Tibial artery (tissue), 4 donors: ENCODE results near the gene PSMB8.
A peak's percentile ranks its signal among the peaks of the same experiment; 100 is the strongest.
"Not testable (repeated sequence)": the region's sequence is repeated elsewhere in the genome, so short reads cannot be mapped to it uniquely, and the experiment has no call there.

Experiments
- DNase-seq, 2 donors: peaks; one replicate each; pipeline ENCODE4 v3.0.0-alpha.2; 2019
- H3K27ac ChIP-seq, 2 donors: fragments of 200-600 bp; sonication (generic) in 1 of 2; 1 replicate in 1 of 2; 2 replicates in 1 of 2; pipeline ENCODE4 v1.5.1; 2018 to 2019; ENCODE audit warnings: mild to moderate bottlenecking in 1 of 2
- H3K27me3 ChIP-seq, 2 donors: fragments of 200-600 bp; sonication (generic) in 1 of 2; one replicate each; pipeline versions ENCODE4 v1.5.1 to v1.6.0; 2016 to 2019
- H3K36me3 ChIP-seq, 3 donors: fragments of 200-600 bp; sonication (generic) in 2 of 3; one replicate each; pipeline ENCODE4 v1.5.1; 2016 to 2019; ENCODE audit warnings: mild to moderate bottlenecking in 2 of 3
- H3K4me1 ChIP-seq, 4 donors: fragments of 200-600 bp; sonication (generic) in 2 of 4; 1 replicate in 3 of 4; 2 replicates in 1 of 4; pipeline ENCODE4 v1.5.1; 2016 to 2019
- H3K4me3 ChIP-seq, 2 donors: fragments of 200-600 bp; sonication (generic) in 1 of 2; 1 replicate in 1 of 2; 2 replicates in 1 of 2; pipeline ENCODE4 v1.5.1; 2018 to 2019; ENCODE audit warnings: mild to moderate bottlenecking in 2 of 2
- H3K9me3 ChIP-seq, 3 donors: fragments of 200-600 bp; sonication (generic) in 1 of 3; one replicate each; pipeline ENCODE4 v1.5.1; 2016 to 2019
- intact Hi-C: fragments of 100-400 bp; cut with DNase I; formaldehyde crosslinking; loops from one replicate; pipeline ENCODE4 v1.15.0; 2023; ENCODE audit warnings: low total_unique reads
- TF ChIP-seq, protein P1 (sequence below), 2 experiments: fragments of 200-600 bp in 1 of 2; fragments of 450-650 bp in 1 of 2; IDR thresholded peaks; one replicate each; pipeline ENCODE4 v1.5.1; 2017 to 2019; ENCODE audit warnings: antibody characterized with exemption in 2 of 2, mild to moderate bottlenecking in 1 of 2, moderate library complexity in 1 of 2

PSMB8 gene

DNA sequence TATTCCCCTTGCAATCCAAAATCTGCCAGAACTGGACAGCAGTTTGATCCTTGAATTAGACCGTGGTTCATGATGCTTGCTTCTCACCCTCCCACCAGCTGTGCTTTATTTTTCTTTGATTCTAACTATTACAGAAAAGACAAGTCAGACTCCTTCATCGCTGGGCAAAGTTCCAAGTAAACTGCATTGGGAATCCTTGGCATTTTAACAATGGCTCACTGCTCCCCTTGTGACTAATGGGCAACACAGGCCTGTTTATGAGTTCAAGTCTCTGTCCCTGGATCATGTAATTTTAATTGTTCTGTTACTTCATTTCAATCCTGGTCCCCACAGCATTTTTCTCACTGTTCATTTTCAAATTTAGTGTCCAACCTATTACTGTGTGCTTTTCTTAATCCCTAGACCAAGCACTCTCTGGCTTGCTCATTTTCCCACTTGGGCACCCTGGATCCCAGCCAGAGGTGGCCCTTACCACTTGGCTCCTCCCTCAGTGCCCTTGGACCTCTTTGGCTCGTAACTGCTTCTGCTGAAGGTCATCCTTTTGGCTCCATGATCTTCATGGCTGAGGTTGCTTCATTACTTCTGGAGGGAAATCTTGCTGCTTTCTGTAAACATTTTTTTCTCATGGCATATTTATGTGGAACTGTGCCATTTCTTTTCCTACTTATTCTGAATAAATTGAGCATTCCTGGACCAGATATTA, 43.0 kb upstream of the PSMB8 start:
- Histone ChIP-seq H3K27me3 (no peaks in the 10 kb centered on the region), H3K9me3 (no peaks in the 10 kb centered on the region), H3K4me3 (no peak overlapping the region), H3K4me1 (peaks cover 0 to 11% (median 0%) of the 10 kb centered on the region in 4 donors), H3K36me3 (no peaks in the 10 kb centered on the region), H3K27ac (no peak overlapping the region)
- DNase-seq, result peak in 1 of 2 donors; percentile 24
- TF ChIP-seq, protein P1, sequence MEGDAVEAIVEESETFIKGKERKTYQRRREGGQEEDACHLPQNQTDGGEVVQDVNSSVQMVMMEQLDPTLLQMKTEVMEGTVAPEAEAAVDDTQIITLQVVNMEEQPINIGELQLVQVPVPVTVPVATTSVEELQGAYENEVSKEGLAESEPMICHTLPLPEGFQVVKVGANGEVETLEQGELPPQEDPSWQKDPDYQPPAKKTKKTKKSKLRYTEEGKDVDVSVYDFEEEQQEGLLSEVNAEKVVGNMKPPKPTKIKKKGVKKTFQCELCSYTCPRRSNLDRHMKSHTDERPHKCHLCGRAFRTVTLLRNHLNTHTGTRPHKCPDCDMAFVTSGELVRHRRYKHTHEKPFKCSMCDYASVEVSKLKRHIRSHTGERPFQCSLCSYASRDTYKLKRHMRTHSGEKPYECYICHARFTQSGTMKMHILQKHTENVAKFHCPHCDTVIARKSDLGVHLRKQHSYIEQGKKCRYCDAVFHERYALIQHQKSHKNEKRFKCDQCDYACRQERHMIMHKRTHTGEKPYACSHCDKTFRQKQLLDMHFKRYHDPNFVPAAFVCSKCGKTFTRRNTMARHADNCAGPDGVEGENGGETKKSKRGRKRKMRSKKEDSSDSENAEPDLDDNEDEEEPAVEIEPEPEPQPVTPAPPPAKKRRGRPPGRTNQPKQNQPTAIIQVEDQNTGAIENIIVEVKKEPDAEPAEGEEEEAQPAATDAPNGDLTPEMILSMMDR (IDR thresholded peaks at IDR 0.05), result no peak
- intact Hi-C loops, result loop anchor here (10.0 kb wide), 1 partner anchor 68 kb away; the partner anchor contains the start of gene HLA-DMA

DNA sequence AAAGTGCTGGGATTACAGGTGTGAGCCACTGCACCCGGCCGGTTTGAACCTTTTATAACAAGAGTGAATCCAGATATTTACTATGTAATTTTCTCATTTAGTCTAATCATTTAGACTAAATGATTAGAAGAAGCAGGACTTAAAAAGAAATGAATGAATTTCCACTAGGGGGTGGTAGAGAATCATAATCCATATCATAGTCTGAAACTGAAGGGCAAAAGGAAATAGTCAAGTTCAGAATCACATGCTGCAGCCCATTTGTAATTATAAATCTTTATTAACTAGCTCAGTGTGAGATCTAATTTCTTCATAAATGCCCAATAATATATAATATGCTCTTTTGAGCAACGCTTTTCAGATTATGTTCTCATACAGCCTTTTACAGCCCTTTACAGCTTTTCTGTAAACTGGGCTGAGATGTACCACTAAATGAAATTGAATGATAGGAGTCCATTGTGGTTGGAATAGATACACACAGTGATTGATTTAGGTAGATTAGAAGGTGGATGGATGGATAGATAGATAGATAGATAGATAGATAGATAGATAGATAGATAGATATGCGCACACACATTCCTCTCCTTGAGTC, 41.9 kb upstream of the PSMB8 start:
- Histone ChIP-seq H3K36me3 (no peaks in the 10 kb centered on the region), H3K9me3 (no peaks in the 10 kb centered on the region), H3K27me3 (no peaks in the 10 kb centered on the region), H3K4me1 (peaks cover 0 to 11% (median 0%) of the 10 kb centered on the region in 4 donors), H3K27ac (no peak overlapping the region), H3K4me3 (no peak overlapping the region)
- intact Hi-C loops, result loop anchor here (2.0 to 10.0 kb wide), 2 partner anchors 69 to 97 kb away; partner anchors contain the start of gene HLA-DMA
- TF ChIP-seq, protein P1 (IDR thresholded peaks at IDR 0.05), result peak; percentile 60 to 70
- no peak for DNase-seq

DNA sequence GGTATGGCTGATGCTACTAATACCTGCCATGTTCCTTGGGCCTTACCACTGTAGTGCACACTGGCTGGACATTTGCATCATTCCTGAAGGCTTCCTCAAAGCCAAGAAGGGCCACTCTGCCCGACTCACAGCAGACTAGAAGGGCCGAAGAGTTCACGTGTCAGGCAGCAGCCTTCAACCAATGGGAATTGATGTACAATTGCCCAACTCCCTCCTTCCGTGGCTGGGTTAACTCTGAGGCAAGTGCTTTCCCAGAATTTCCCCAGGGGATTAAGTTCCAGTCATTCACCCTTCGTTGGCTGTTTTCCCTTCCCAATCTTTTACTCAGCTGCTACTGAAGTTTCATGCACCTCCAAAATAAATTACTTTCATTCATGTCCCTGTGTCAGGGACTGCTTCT, 39.9 kb upstream of the PSMB8 start:
- peak overlapping the region in 1 of 2 donors; percentile 34 for H3K27ac ChIP-seq

DNA sequence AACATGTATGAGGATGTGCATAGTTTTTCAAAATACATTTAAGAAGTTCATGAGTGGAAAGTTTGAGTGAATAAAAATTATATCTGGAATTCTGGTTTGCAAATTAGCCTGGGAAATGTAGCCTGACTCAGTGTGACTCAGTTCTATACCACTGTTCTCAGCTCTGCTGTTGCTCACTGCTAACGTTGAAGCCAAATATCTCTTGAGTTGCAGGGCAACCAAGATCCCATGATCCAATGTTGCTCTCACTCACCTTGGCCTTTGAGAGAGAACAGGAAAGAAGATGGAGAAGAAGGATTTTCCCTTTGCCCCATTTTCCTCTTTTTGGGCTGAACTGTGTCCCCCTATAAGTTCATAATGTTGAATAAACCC, 39.0 kb upstream of the PSMB8 start:
- H3K27me3 ChIP-seq, result peaks cover 0 to 11% of the 10 kb centered on the region in 2 donors
- TF ChIP-seq, protein P1 (IDR thresholded peaks at IDR 0.05), result no peak
- intact Hi-C loops, result loop anchor here (10.0 kb wide), 1 partner anchor 72 kb away; the partner anchor contains the start of gene HLA-DMA
- no peaks in the 10 kb centered on the region for H3K9me3 ChIP-seq
- peaks cover 0 to 14% (median 0%) of the 10 kb centered on the region in 4 donors for H3K4me1 ChIP-seq
- H3K27ac ChIP-seq, result no peak overlapping the region
- no peak for DNase-seq
- H3K4me3 ChIP-seq, result no peak overlapping the region
- H3K36me3 ChIP-seq, result no peaks in the 10 kb centered on the region

More for the DNA sequence above, 39.9 kb upstream of the PSMB8 start:
- H3K4me3 ChIP-seq, result no peak overlapping the region
- peaks cover 0 to 8% of the 10 kb centered on the region in 2 donors for H3K27me3 ChIP-seq
- peaks cover 0 to 14% (median 0%) of the 10 kb centered on the region in 4 donors for H3K4me1 ChIP-seq
- DNase-seq, result peak; percentile 58 to 84
- TF ChIP-seq, protein P1 (IDR thresholded peaks at IDR 0.05), result no peak
- intact Hi-C loops, result loop anchor here (2.0 to 10.0 kb wide), 2 partner anchors 71 to 99 kb away; partner anchors contain the start of gene HLA-DMA
- H3K9me3 ChIP-seq, result no peaks in the 10 kb centered on the region
- no peaks in the 10 kb centered on the region for H3K36me3 ChIP-seq

DNA sequence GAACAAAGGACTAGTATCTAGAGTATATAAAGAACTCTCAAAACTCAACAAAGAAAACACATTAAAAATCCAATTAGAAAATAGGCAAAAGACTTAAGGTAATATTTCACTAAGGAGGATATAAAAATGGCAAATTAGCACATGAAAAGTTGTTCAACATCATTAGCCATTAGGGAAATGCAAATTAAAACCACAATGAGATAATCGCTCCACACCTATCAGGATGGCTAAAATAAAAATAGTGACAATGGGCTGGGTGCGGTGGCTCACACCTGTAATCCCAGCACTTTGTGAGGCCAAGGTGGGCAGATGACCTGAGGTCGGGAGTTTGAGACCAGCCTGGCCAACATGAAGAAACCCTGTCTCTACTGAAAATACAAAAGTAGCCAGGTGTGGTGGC, 37.1 kb upstream of the PSMB8 start:
- not testable (repeated sequence) for H3K4me3 ChIP-seq, H3K36me3 ChIP-seq, H3K9me3 ChIP-seq, H3K27ac ChIP-seq, DNase-seq
- peaks cover 0 to 14% (median 0%) of the 10 kb centered on the region in 4 donors for H3K4me1 ChIP-seq
- H3K27me3 ChIP-seq, result peaks cover 0 to 15% of the 10 kb centered on the region in 2 donors
- intact Hi-C loops, result loop anchor here (10.0 kb wide), 1 partner anchor 74 kb away; the partner anchor contains the start of gene HLA-DMA

DNA sequence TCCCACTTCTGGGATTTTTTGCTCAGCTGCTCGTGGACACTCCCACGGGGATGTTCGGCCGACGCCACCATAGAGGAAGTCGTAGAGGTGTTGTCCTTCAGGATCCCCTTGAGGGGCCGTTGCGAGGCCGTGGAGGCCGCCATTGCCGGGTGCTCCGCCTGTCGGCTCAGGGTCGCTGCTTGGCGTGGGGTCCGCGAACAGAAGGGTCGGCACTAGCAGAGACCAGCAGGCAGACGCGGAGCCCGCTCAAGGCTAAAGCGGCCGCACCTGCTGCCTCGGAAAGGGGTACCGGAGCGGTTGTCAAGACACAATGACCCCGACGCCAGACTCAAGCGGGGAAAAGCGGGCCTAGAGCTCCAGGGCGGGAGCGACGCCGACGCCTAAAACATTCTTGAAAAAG, 35.8 kb upstream of the PSMB8 start:
- Histone ChIP-seq H3K36me3 (no peaks in the 10 kb centered on the region), H3K27ac (no peak overlapping the region), H3K4me1 (peaks cover 0 to 14% (median 0%) of the 10 kb centered on the region in 4 donors), H3K27me3 (peaks cover 0 to 24% of the 10 kb centered on the region in 2 donors), H3K4me3 (no peak overlapping the region), H3K9me3 (no peaks in the 10 kb centered on the region)
- TF ChIP-seq, protein P1 (IDR thresholded peaks at IDR 0.05), result no peak
- intact Hi-C loops, result loop anchor here (10.0 kb wide), 1 partner anchor 75 kb away; the partner anchor contains the start of gene HLA-DMA
- no peak for DNase-seq
